Adrenal gland (tissue), 5 donors: ENCODE data around the gene CAPN7.

ENCODE experiments used
- POLR2A ChIP-seq, 2 donors: fragments of 450-650 bp; IDR thresholded peaks; one replicate each; pipeline ENCODE4 v1.6.1; 2017; ENCODE audit warnings: antibody characterized with exemption in 2 of 2, mild to moderate bottlenecking in 2 of 2, moderate library complexity in 1 of 2
- TF ChIP-seq, protein P1 (sequence below), 6 experiments: fragments of 450-650 bp in 4 of 6; fragments of 200-600 bp in 2 of 6; sonication (generic) in 1 of 6; IDR thresholded peaks; 1 replicate in 5 of 6; 2 replicates in 1 of 6; pipeline versions ENCODE4 v1.5.1 to v1.8.0; 2016 to 2021; ENCODE audit warnings: antibody characterized with exemption in 6 of 6, mild to moderate bottlenecking in 2 of 6, moderate library complexity in 1 of 6
- donor health status: DM: no; HTN: no; CAD: no.

DNA sequence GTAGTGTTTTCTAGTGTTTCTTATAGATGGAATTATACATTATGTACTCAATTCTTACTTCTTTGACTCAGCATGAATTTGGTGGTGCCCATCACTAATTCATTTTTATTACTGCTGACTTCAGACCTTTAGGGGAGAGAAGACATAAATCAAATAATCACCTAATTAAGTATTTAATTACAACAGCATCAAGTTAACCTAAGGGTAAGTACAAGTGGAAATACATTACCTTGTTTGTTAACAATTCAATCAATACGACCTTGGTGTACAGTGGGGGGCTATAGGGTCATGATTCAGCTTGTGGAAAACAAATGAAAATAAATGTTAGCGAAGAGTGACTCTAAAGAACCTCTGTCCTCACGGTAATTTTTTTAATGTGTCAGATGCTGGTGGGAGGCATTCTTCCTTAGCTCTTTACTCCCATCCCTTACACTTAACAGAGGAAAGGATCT is 538 bp upstream of the CAPN7 start:
- TF ChIP-seq, protein P1, sequence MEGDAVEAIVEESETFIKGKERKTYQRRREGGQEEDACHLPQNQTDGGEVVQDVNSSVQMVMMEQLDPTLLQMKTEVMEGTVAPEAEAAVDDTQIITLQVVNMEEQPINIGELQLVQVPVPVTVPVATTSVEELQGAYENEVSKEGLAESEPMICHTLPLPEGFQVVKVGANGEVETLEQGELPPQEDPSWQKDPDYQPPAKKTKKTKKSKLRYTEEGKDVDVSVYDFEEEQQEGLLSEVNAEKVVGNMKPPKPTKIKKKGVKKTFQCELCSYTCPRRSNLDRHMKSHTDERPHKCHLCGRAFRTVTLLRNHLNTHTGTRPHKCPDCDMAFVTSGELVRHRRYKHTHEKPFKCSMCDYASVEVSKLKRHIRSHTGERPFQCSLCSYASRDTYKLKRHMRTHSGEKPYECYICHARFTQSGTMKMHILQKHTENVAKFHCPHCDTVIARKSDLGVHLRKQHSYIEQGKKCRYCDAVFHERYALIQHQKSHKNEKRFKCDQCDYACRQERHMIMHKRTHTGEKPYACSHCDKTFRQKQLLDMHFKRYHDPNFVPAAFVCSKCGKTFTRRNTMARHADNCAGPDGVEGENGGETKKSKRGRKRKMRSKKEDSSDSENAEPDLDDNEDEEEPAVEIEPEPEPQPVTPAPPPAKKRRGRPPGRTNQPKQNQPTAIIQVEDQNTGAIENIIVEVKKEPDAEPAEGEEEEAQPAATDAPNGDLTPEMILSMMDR (IDR thresholded peaks at IDR 0.05) = peak in 3 of 6 experiments; percentile 17 to 55 (median 48)
- TF ChIP-seq POLR2A (IDR thresholded peaks at IDR 0.05) = no peak
